LNCAP (cell line): ENCODE data around the gene UBAC2.

Experiments used
- CTCF ChIP-seq: fragments of 450-650 bp; IDR thresholded peaks from 2 replicates; pipeline ENCODE4 v1.5.1; 2017; ENCODE audit warnings: mild to moderate bottlenecking

UBAC2 gene

GRCh38 chr13:99418843-99419140, 218.1 kb downstream of the UBAC2 start:
- TF ChIP-seq CTCF: no peak

GRCh38 chr13:99419591-99420243, 219.1 kb downstream of the UBAC2 start:
- TF ChIP-seq CTCF: no peak

- TF ChIP-seq CTCF: no peak
These were observed 220.6 kb downstream of the UBAC2 start for GRCh38 chr13:99421271-99421670.

DNA sequence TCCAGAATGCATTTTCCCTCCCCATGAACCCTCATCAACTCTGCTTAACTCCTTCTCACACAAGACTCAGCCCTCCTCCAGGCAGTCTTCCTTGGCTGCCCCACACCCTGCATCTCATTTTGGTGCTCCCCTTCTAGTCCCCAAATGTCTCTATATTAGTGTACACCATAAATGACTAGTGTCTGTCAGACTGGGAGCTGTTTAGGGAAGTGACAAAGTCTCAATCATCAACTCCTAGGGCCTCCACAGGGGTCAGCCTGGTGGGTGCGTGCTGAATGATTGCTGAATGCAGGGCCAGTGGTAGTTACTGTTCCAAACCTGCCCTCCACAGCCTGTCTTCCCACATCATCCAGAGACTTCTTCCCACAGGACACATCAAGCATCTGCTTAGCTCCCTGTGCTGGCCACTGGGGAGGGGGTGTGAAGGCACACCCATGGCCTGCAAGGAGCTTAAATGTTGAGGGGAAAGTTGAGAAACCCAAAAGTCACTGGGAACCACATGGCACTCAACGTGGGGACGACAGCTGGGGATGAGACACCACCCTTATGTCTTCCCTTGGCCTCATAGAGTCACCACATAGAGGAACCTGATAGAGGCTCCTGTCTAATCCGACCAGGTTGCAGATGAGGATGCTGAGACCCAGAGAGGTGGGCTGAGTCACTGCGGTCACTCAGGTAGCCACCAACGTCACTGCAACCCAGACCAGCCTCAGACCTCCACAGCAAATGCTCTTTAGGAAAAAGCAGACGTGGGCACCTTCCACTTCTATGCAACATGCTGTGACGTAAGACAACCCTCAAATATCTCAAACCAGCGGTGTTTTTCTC, 221.3 kb downstream of the UBAC2 start:
- TF ChIP-seq CTCF: no peak

DNA sequence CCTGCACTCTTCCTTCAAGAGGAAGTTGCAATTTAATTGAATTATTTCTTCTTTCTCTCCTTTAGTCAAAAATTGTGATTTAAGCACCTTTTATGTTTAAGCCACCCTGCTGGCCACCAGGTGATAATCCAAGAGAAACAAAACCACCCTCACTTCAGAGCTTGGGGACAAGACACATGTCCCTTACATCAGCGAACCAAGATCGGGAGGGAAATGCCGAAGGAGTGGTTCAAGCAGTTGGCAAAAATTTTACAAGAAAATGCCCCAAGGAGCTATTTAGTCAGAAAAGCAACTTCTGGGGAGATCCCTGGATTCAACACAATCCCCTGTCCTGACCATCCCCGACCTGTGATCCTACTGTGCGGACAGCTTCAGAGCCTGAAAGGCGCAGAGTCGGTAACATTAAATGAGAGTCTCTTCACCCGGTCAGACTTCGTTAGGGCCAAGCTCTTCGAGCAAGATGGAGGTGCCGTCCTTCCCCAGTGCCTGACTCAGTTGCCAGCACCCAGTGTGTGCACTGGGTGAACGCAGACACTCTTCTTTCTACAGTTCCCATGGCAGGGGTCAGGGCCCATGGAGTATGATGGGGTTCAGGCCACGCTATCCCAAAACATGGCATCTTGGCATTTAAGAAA, 222.0 kb downstream of the UBAC2 start:
- TF ChIP-seq CTCF: no peak

DNA sequence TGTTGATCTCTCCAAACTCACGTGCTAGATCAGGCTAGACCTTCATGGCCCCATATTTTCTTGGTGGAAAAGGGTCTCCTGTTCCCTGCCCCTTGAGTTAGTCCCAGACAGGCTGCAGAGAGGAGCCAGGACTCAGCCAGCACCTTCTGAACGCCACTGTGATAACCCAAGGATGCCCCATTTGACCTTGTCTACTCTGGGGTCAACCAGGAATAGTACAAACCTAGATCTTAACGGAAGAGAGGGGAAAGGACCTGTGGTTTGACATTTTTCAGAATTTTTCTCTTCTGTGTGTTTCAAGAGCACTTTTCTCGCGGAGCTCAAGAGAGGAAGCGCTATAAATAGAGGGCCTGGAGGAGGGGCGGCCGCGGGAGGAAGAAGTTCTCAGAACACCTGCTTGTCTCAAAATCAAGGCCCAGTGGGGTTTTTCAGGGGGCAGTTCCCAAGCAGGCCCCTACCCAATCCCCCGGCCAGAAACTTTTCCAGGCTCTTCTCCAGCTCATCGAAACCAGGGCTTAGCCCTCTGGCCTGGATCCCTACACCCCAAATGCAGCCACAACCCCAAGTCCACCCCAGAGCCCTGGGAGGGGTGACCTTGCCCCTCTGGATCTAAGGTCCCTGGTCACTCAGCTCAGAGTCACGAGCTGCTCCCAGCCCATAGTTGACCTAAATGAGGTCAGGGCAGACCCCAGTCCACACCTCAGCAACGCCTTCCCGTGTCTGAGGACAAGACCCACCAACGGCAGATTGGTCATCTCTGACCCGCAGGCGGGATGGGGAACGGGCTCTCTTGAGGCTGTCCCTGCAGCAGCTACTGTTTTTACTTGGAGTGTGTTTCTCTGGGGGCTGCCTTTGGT, 225.1 kb downstream of the UBAC2 start:
- no peak for TF ChIP-seq CTCF

DNA sequence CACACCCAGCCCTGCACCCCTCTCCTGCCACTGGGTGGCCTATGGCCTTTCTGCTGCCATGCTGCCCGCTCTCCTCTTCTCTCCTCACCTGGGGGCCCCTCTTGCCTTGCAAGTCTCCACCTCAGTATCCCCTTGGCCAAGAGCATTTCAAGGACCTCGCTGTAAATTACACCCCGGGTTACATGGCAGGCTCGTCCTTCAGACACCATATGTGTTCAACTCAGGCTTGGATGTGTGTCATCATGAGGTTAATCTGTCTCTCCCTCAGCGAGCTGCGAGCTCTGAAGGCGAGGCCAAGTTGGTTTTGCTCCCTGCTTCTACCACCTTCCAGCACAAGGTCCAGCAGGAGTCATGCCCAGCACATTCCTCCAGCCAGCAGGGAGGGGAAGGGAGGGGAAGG, 225.8 kb downstream of the UBAC2 start:
- TF ChIP-seq CTCF: no peak
